Renal pelvis (tissue), 4 donors: ENCODE results near the gene RASSF7. TPM values are rescaled to one million over a fixed set of nuclear protein-coding genes. Genes with fewer than 3 reads are reported as not detected.
"Not testable (repeated sequence)": the region's sequence is repeated elsewhere in the genome, so short reads cannot be mapped to it uniquely, and the experiment has no call there.

Experiments
- DNase-seq: peaks from one replicate; pipeline ENCODE4 v3.0.0-alpha.2; 2013
- polyA plus RNA-seq, 3 donors: library from polyadenylated mRNA; unstranded; fragments of 120-200 nt; gene quantifications; one replicate each; pipeline ENCODE4 v1.2.1, GENCODE V29; 2013; ENCODE audit not compliant: insufficient read length in 3 of 3

The RASSF7 gene
- polyA plus RNA-seq, 3 donors = 58.0 to 66.3 (median 64.5) TPM

DNA sequence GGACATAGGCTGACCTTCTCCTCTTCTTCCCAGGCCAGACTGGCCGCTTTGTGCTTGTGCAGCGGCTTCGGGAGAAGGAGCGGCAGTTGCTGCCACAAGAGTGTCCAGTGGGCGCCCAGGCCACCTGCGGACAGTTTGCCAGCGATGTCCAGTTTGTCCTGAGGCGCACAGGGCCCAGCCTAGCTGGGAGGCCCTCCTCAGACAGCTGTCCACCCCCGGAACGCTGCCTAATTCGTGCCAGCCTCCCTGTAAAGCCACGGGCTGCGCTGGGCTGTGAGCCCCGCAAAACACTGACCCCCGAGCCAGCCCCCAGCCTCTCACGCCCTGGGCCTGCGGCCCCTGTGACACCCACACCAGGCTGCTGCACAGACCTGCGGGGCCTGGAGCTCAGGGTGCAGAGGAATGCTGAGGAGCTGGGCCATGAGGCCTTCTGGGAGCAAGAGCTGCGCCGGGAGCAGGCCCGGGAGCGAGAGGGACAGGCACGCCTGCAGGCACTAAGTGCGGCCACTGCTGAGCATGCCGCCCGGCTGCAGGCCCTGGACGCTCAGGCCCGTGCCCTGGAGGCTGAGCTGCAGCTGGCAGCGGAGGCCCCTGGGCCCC lies 1.4 kb downstream of the RASSF7 start:
- no peak for DNase-seq

DNA sequence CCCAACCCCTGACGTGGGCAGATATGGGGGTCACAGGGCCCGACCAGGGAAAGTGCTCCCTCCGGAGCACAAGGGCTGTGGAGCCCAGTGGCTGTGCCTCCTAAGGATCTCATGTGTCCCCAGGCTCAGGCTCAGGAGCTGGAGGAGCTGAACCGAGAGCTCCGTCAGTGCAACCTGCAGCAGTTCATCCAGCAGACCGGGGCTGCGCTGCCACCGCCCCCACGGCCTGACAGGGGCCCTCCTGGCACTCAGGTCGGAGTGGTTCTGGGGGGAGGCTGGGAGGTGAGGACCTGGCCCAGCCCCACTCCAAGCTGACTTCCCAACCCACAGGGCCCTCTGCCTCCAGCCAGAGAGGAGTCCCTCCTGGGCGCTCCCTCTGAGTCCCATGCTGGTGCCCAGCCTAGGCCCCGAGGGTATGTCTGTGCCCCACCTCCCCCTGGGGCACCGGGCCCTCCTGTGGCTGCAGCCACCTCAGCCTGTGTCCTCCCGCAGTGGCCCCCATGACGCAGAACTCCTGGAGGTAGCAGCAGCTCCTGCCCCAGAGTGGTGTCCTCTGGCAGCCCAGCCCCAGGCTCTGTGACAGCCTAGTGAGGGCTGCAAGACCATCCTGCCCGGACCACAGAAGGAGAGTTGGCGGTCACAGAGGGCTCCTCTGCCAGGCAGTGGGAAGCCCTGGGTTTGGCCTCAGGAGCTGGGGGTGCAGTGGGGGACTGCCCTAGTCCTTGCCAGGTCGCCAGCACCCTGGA lies 2.5 kb downstream of the RASSF7 start:
- no peak for DNase-seq

- no peak for DNase-seq
Measured at GRCh38 chr11:563812-564578, 3.2 kb downstream of the RASSF7 start.

- no peak for DNase-seq
Measured at GRCh38 chr11:565921-566509, 5.2 kb downstream of the RASSF7 start.

DNA sequence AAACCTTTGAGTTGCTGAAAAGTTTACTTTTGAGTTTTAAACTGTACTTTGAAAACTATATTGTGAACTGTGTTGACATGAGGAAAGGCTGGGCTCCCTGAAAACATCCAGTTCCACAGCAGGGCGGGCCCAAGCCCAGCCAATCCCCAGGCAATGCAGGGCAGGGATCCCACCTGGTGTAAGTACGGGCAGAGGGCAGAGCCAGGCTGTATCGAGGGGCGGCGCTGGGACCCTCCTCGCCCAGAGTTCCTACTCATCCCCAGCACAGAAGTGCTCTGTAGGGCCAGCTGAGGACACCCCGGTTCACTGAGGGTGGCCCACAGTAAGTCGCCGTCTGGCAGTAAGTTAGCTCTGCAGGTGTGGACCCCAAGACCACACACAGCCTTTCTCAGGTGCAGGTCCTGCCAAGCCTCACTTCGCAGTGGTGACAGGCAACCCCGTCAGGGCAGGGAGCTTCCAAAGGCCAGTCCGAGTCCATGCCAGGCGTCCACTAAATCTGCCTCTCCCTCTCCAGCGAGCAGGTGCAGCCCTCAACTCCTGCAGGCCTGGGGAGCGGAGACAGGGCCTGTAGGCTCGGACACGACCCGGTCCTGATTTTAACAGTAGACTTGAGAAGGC lies 6.3 kb downstream of the RASSF7 start:
- no peak for DNase-seq

- DNase-seq = no peak
Measured at GRCh38 chr11:567629-568292, 7.0 kb downstream of the RASSF7 start.

DNA sequence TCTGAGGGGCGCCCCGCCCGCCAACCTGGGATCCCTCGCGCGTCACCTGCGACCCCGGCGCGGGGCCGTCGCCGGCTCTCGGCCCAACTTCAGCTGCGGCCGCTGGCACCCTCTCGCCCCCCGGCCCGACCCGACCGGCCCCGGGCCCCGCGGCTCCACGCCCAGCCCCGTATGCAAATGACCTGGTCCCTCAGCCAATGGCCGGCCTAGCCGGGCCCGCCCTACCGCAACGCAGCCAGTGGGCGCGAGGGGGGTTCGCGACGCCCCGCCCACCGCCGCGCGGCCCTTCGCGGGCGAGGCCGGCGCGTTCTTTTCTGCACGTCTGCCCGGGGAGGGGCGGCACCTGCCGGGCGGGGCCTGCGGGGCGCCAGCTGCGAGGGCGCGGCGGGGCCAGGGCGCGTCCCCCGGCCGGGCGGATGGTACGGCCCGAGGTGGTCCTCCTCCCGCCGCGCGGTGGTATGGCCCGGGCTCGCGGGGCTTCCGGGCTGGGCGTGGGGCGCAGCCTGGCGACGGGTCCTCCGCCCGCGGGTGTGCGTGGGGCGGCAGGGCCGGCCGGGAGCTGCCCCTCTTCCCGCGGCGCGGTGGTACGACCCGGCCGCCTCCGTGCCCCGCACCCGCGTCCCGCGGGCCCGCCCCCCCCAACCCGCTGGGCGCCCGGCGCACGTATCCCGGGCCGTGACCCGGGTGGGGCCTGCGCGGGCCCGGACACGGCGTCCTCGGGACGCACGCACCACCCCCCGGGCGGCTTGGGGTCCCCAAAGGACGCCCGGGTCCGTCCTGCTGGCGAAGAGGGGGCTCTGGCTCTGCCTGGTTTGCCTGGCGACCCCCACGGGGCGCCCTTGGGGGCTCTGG lies 7.8 kb downstream of the RASSF7 start:
- DNase-seq = peak; percentile 94

GRCh38 chr11:569158-569885 lies 8.6 kb downstream of the RASSF7 start:
- DNase-seq = no peak

DNA sequence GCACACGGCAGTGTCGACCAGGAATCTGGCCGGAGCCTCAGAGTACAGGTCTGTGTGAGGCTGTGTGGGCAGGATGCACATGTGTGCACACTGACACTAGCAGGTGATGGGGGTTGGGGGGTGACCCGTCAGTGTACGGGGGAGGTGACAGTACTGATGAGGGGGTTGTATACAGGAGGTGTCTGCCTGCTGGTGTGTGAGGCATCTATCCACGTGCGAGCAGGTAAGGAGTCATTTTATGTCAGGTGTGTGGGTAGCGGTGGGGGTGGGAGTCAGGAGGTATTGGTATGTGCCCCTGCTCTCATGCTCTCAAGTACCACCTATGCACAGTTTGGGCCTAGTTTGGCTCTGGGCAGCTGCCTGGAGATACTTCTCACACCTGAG lies 11.0 kb downstream of the RASSF7 start:
- DNase-seq = no peak

- no peak for DNase-seq
Measured at GRCh38 chr11:573146-573759, 12.5 kb downstream of the RASSF7 start.

GRCh38 chr11:574031-574570 lies 13.3 kb downstream of the RASSF7 start:
- not testable (repeated sequence) for DNase-seq

DNA sequence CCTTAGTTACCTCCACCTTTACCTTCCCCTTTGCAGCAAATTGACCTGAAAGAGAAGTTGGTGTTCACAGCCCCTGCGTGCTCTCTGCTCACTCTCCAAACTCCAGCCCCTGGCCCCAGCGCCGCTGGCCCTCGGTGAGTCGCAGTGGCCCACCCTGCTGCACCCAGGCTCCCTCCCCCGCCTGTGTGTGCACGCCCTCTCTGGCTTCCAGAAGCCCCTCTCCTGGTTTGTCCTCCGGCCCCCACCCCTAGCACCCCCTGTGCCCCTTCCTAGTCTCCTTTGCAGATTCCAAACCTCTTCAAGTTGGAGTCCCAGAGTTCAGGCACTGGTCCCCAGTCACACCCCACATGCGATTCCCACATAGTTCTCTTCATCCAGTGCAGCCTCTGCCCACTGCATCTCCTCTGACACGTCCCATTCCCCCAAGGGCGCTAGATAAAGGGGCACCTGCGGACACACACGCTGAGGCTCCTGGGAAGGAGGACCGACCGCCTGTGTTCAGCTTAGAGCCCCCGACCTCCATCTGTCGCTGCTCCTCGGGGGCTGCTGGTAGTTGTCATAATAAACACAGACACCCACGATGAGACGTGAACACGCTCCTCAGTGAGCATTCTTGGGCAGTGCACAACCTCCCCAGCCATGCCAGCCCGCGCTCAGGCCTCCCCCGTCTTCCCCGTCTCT lies 14.0 kb downstream of the RASSF7 start:
- no peak for DNase-seq

GRCh38 chr11:575313-575995 lies 14.7 kb downstream of the RASSF7 start:
- peak; percentile 55 for DNase-seq

GRCh38 chr11:575996-576768 lies 15.4 kb downstream of the RASSF7 start, which contains the start of gene PHRF1:
Gene PHRF1, plus strand, starts transcription at chr11:576470. Its CDS starts 5,043 bp downstream, at chr11:581513.
- peak; percentile 93 for DNase-seq

DNA sequence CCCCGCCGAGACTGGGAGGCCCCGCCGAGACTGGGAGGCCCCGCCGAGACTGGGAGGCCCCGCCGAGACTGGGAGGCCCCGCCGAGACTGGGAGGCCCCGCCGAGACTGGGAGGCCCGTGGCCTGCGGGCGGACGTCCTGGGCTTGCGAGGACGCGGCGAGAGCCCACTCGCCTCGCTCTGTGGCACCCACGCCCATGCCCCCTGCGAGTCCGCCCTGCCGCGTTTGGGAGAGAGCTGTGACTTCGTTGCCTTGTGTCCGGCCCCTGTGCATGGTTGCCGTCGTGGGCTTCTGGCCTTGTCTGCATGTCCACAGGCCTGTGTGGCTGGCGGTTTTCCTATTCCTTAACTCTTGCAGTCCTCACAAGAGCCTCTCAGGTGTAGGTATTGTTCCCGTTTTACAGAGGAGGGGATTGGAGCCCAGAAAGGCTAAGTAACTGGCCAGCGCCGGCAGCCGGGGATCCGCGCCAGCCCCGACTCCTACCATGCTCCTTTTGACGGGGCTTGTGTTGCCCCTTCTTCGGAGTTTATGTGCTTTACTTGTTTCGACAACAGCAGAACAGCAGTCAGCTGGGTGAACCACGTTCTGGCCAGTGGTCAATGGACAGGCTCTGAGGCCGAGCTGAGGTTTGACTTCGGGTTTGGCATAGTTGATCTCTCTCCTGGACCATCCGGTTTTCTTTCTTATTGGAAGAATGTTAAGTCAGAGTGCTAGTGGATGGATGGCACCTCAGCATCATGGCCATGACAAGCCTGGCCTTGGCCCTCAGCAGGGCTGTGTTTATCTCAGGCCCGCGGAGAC lies 16.2 kb downstream of the RASSF7 start:
- no peak for DNase-seq

GRCh38 chr11:577611-577894 lies 16.8 kb downstream of the RASSF7 start:
- DNase-seq = no peak
